GM23338 (cell line): ENCODE measurements around the gene ARRDC4. TPM values are rescaled to one million over a fixed set of nuclear protein-coding genes. Genes with fewer than 3 reads are reported as not detected.

Experiments used
- ATAC-seq: fragments of 200-7000 bp; cut with Tn5 transposase; 3 replicates; pipeline ENCODE4 v1.9.1; 2020
- DNase-seq: peaks from one replicate; pipeline ENCODE4 v3.0.0-alpha.2; 2015; ENCODE audit warnings: low spot score
- H2AFZ ChIP-seq: fragments of 200-600 bp; sonication (generic); 2 replicates; pipeline ENCODE4 v1.8.0; 2016; ENCODE audit warnings: antibody characterized with exemption, mild to moderate bottlenecking, moderate library complexity
- H3F3A ChIP-seq: fragments of 200-600 bp; sonication (generic); replicated peaks from 2 replicates; pipeline ENCODE4 v1.8.0; 2017; ENCODE audit warnings: antibody characterized with exemption, mixed run types, low read depth
- H3K27ac ChIP-seq: fragments of 200-600 bp; sonication (generic); 2 replicates; pipeline ENCODE4 v1.6.1; 2016; ENCODE audit warnings: low read depth
- H3K27me3 ChIP-seq: fragments of 200-600 bp; sonication (generic); 2 replicates; pipeline ENCODE4 v1.8.0; 2016; ENCODE audit warnings: mild to moderate bottlenecking, mixed run types, moderate library complexity; ENCODE audit not compliant: insufficient read depth
- H3K36me3 ChIP-seq: fragments of 200-600 bp; sonication (generic); 2 replicates; pipeline ENCODE4 v1.8.0; 2016; ENCODE audit warnings: mild to moderate bottlenecking; ENCODE audit not compliant: insufficient read depth
- H3K4me1 ChIP-seq: fragments of 200-600 bp; sonication (generic); 2 replicates; pipeline ENCODE4 v1.8.0; 2016; ENCODE audit warnings: mild to moderate bottlenecking, moderate library complexity; ENCODE audit not compliant: insufficient read depth
- H3K4me2 ChIP-seq: fragments of 200-600 bp; sonication (generic); 2 replicates; pipeline ENCODE4 v1.7.1; 2017; ENCODE audit warnings: mixed run types
- H3K4me3 ChIP-seq: fragments of 200-600 bp; sonication (generic); 2 replicates; pipeline ENCODE4 v1.6.1; 2016; ENCODE audit warnings: mixed run types
- H3K79me2 ChIP-seq: fragments of 200-600 bp; sonication (generic); replicated peaks from 2 replicates; pipeline ENCODE4 v1.8.0; 2017; ENCODE audit warnings: mild to moderate bottlenecking; ENCODE audit not compliant: insufficient read depth
- H3K9me2 ChIP-seq: fragments of 200-600 bp; sonication (generic); 2 replicates; pipeline ENCODE4 v1.8.0; 2017; ENCODE audit not compliant: insufficient read depth
- H4K20me1 ChIP-seq: fragments of 200-600 bp; sonication (generic); replicated peaks from 2 replicates; pipeline ENCODE4 v1.8.0; 2017; ENCODE audit warnings: mild to moderate bottlenecking; ENCODE audit not compliant: insufficient read depth
- H3K27ac Mint-ChIP-seq: 2 replicates; pipeline ENCODE4 v1.8.0; 2020; ENCODE audit warnings: inconsistent platforms, mild to moderate bottlenecking, moderate library complexity, mixed read lengths
- H3K27me3 Mint-ChIP-seq: 3 replicates; pipeline ENCODE4 v1.8.0; 2022; ENCODE audit warnings: low read depth, mild to moderate bottlenecking, moderate library complexity, mixed read lengths, inconsistent platforms; ENCODE audit not compliant: insufficient read depth, poor library complexity
- H3K36me3 Mint-ChIP-seq: 3 replicates; pipeline ENCODE4 v1.8.0; 2021; ENCODE audit warnings: low read depth, mild to moderate bottlenecking, inconsistent platforms, moderate library complexity, mixed read lengths
- H3K4me1 Mint-ChIP-seq: 3 replicates; pipeline ENCODE4 v1.8.0; 2020; ENCODE audit warnings: mild to moderate bottlenecking, inconsistent platforms, mixed read lengths
- H3K4me3 Mint-ChIP-seq: 3 replicates; pipeline ENCODE4 v1.8.0; 2021; ENCODE audit warnings: moderate library complexity, mild to moderate bottlenecking, inconsistent platforms, mixed read lengths
- H3K9me3 Mint-ChIP-seq: 3 replicates; pipeline ENCODE4 v1.8.0; 2020; ENCODE audit warnings: moderate library complexity, mild to moderate bottlenecking, inconsistent platforms, mixed read lengths
- JUNB ChIP-seq: IDR thresholded peaks from one replicate; pipeline ENCODE4 v1.6.1; 2016; ENCODE audit warnings: antibody characterized with exemption; ENCODE audit not compliant: unreplicated experiment
- NANOG ChIP-seq: IDR thresholded peaks from 2 replicates; pipeline ENCODE4 v1.6.1; 2016; ENCODE audit warnings: antibody characterized with exemption, borderline replicate concordance
- REST ChIP-seq: IDR thresholded peaks from one replicate; pipeline ENCODE4 v1.6.1; 2018; ENCODE audit warnings: antibody characterized with exemption; ENCODE audit not compliant: unreplicated experiment
- STAT1 ChIP-seq: IDR thresholded peaks from one replicate; pipeline ENCODE4 v1.6.1; 2016; ENCODE audit warnings: antibody characterized with exemption; ENCODE audit not compliant: unreplicated experiment
- ZNF114 ChIP-seq: fragments of 250-450 bp; sonication (Bioruptor Pico); IDR thresholded peaks from 2 replicates; pipeline ENCODE4 v1.5.0; 2020; ENCODE audit warnings: mild to moderate bottlenecking, moderate library complexity
- ZNF331 ChIP-seq: fragments of 250-450 bp; sonication (Bioruptor Pico); IDR thresholded peaks from 2 replicates; pipeline ENCODE4 v1.5.0; 2020; ENCODE audit warnings: low read depth, mild to moderate bottlenecking, moderate library complexity
- ZNF462 ChIP-seq: fragments of 250-450 bp; sonication (Bioruptor Pico); IDR thresholded peaks from 2 replicates; pipeline ENCODE4 v1.5.0; 2020; ENCODE audit warnings: mild to moderate bottlenecking, moderate library complexity
- polyA plus RNA-seq: library from polyadenylated mRNA; unstranded; fragments of >200 nt; fragmentation: Nextera tagmentation; extraction: Ambion mirVana; gene quantifications from 2 replicates; pipeline ENCODE4 v1.2.1, GENCODE V29; 2016
- total RNA-seq: library from RNA; depleted of rRNA; stranded (reverse); fragments of >200 nt; shearing (Covaris generic); gene quantifications from 2 replicates; pipeline ENCODE4 v1.2.3, GENCODE V29; 2014

ARRDC4 gene
- total and polyA plus RNA-seq, 2 experiments from 2014 or later = 2.0 to 6.9 TPM

GRCh38 chr15:98003996-98004395 is 43.5 kb downstream of the ARRDC4 start (continued):
- no peak for TF ChIP-seq ZNF462
- TF ChIP-seq ZNF114 (CRISPR knock-in tag) = no peak
- no peak for TF ChIP-seq ZNF331 (CRISPR knock-in tag)
- no peak for TF ChIP-seq JUNB
- TF ChIP-seq STAT1 = no peak
- no peak for TF ChIP-seq NANOG

- Mint-ChIP-seq H3K4me3 (no peak overlapping the region), H3K4me1 (peaks cover 4% of the 10 kb centered on the region; the same call in 1 of the 3 replicates), H3K27ac (no peak overlapping the region), H3K36me3 (no peaks in the 10 kb centered on the region), H3K9me3 (no peaks in the 10 kb centered on the region), H3K27me3 (no peaks in the 10 kb centered on the region)
- ATAC-seq (no peak), DNase-seq (no peak)
- Histone ChIP-seq H3K27me3 (no peaks in the 10 kb centered on the region), H3K4me1 (no peaks in the 10 kb centered on the region), H3K36me3 (no peaks in the 10 kb centered on the region; the same call in 1 of the 2 replicates), H2AFZ (no peak overlapping the region), H3K4me2 (no peak overlapping the region), H3K27ac (no peak overlapping the region), H3F3A (0 out of 2 replicates have a peak, but pooled peaks cover 6% of the 10 kb centered on the region), H3K79me2 (no peaks in the 10 kb centered on the region), H3K9me2 (no peaks in the 10 kb centered on the region), H3K4me3 (no peak overlapping the region), H4K20me1 (no peaks in the 10 kb centered on the region)
- no peak for TF ChIP-seq REST
- no peak for TF ChIP-seq JUNB
- TF ChIP-seq ZNF462 = no peak
These were observed 45.2 kb downstream of the ARRDC4 start for GRCh38 chr15:98005659-98006058.
